IMR-90 (cell line): ENCODE results near the gene NEK6. TPM values are rescaled to one million over a fixed set of nuclear protein-coding genes. Genes with fewer than 3 reads are reported as not detected.

ENCODE experiments used
- ATAC-seq: fragments of 200-7000 bp; cut with Tn5 transposase; 2 replicates; pipeline ENCODE4 v1.9.1; 2020; ENCODE audit warnings: low read depth, mild to moderate bottlenecking, moderate library complexity
- BruUV-seq: library from RNA; stranded (reverse); fragments of 400-500 nt; replicated peaks from 2 replicates; lab custom pipeline; 2021; lab: Mats Ljungman, UMichigan
- CTCF ChIA-PET: fragments of 300-600 bp; formaldehyde crosslinking; extraction: SDS; loops from one replicate; lab custom pipeline; 2021; ENCODE audit warnings: antibody characterized with exemption; lab: Yijun Ruan, JAX
- POLR2A ChIA-PET: fragments of 300-600 bp; sonication (Branson Sonifier 250); formaldehyde crosslinking; loops from one replicate; lab custom pipeline; 2022; ENCODE audit warnings: antibody characterized with exemption; ENCODE audit not compliant: unreplicated experiment; lab: Charles Lee
- DNase-seq: peaks from one replicate; pipeline ENCODE4 v3.0.0; 2013
- H2AFZ ChIP-seq: replicated peaks from 2 replicates; pipeline ENCODE3; 2013; ENCODE audit warnings: low read length, mild to moderate bottlenecking; ENCODE audit not compliant: poor library complexity
- H2AK5ac ChIP-seq: 2 replicates; pipeline ENCODE4 v1.6.1; 2013; ENCODE audit warnings: low read depth, low read length, inconsistent platforms
- H2AK9ac ChIP-seq: replicated peaks from 2 replicates; pipeline ENCODE3; 2013; ENCODE audit warnings: mild to moderate bottlenecking, low read depth, low read length, moderate library complexity; ENCODE audit not compliant: poor library complexity
- H2BK120ac ChIP-seq: 2 replicates; pipeline ENCODE4 v1.6.1; 2013; ENCODE audit warnings: low read depth, low read length, inconsistent platforms
- H2BK15ac ChIP-seq: 3 replicates; pipeline ENCODE4 v1.6.1; 2013; ENCODE audit warnings: low read depth, low read length, inconsistent platforms
- H2BK20ac ChIP-seq: 2 replicates; pipeline ENCODE4 v1.6.1; 2013; ENCODE audit warnings: low read depth, mild to moderate bottlenecking, inconsistent platforms, low read length, moderate library complexity
- H2BK5ac ChIP-seq: 2 replicates; pipeline ENCODE4 v1.6.1; 2013; ENCODE audit warnings: mild to moderate bottlenecking, low read depth, low read length, inconsistent platforms; ENCODE audit not compliant: poor library complexity, severe bottlenecking
- H3K14ac ChIP-seq: replicated peaks from 2 replicates; pipeline ENCODE4 v1.6.1; 2013; ENCODE audit warnings: low read depth, low read length, inconsistent platforms
- H3K18ac ChIP-seq: 2 replicates; pipeline ENCODE4 v1.6.1; 2013; ENCODE audit warnings: low read depth, low read length, control low read depth
- H3K23ac ChIP-seq: 2 replicates; pipeline ENCODE4 v1.6.1; 2013; ENCODE audit warnings: low read depth, low read length, inconsistent platforms
- H3K27ac ChIP-seq: 2 replicates; pipeline ENCODE4 v1.5.1; 2013; ENCODE audit warnings: mild to moderate bottlenecking, control low read depth, low read length; ENCODE audit not compliant: insufficient read depth
- H3K27me3 ChIP-seq: 2 replicates; pipeline ENCODE4 v1.6.1; 2013; ENCODE audit warnings: low read length; ENCODE audit not compliant: control insufficient read depth, insufficient read depth
- H3K36me3 ChIP-seq: 2 replicates; pipeline ENCODE4 v1.6.1; 2013; ENCODE audit warnings: low read length, mixed read lengths; ENCODE audit not compliant: control insufficient read depth, insufficient read depth
- H3K4ac ChIP-seq: 2 replicates; pipeline ENCODE4 v1.6.1; 2013; ENCODE audit warnings: low read depth, low read length, inconsistent platforms
- H3K4me1 ChIP-seq: 2 replicates; pipeline ENCODE4 v1.6.1; 2013; ENCODE audit warnings: low read length, mixed read lengths; ENCODE audit not compliant: control insufficient read depth, insufficient read depth
- H3K4me2 ChIP-seq: 2 replicates; pipeline ENCODE4 v1.6.1; 2013; ENCODE audit warnings: low read depth, mild to moderate bottlenecking, control low read depth, low read length, moderate library complexity
- H3K4me3 ChIP-seq: 2 replicates; pipeline ENCODE4 v1.5.1; 2013; ENCODE audit warnings: low read depth, mild to moderate bottlenecking, control low read depth, low read length, moderate library complexity; ENCODE audit not compliant: insufficient read depth
- H3K56ac ChIP-seq: 2 replicates; pipeline ENCODE4 v1.6.1; 2013; ENCODE audit warnings: low read length, inconsistent platforms; ENCODE audit not compliant: insufficient read depth; ENCODE audit errors: extremely low read depth
- H3K79me1 ChIP-seq, 2 experiments: 2 replicates each; pipeline ENCODE4 v1.6.1; 2013; ENCODE audit warnings: low read length in 2 of 2, inconsistent platforms in 1 of 2, low read depth in 1 of 2
- H3K9ac ChIP-seq: 2 replicates; pipeline ENCODE4 v1.6.1; 2013; ENCODE audit warnings: low read depth, low read length, control low read depth
- H3K9me1 ChIP-seq: 2 replicates; pipeline ENCODE4 v1.6.1; 2013; ENCODE audit warnings: low read length, inconsistent platforms; ENCODE audit not compliant: insufficient read depth
- H3K9me3 ChIP-seq: 2 replicates; pipeline ENCODE4 v1.6.1; 2013; ENCODE audit warnings: low read length; ENCODE audit not compliant: control insufficient read depth, insufficient read depth
- H4K20me1 ChIP-seq: 2 replicates; pipeline ENCODE4 v1.6.1; 2013; ENCODE audit warnings: low read length, inconsistent platforms; ENCODE audit not compliant: insufficient read depth
- H4K5ac ChIP-seq: 2 replicates; pipeline ENCODE4 v1.6.1; 2013; ENCODE audit warnings: mild to moderate bottlenecking, low read depth, low read length, control low read depth
- H4K8ac ChIP-seq, 2 experiments: 2 replicates each; pipeline ENCODE4 v1.6.1; 2013; ENCODE audit warnings: low read depth in 2 of 2, low read length in 2 of 2, control low read depth in 1 of 2, inconsistent platforms in 1 of 2
- H4K91ac ChIP-seq: 2 replicates; pipeline ENCODE4 v1.6.1; 2013; ENCODE audit warnings: low read depth, low read length, inconsistent platforms; ENCODE audit not compliant: insufficient read depth
- MAFK ChIP-seq: IDR thresholded peaks from 2 replicates; pipeline ENCODE4 v1.6.1; 2012; ENCODE audit warnings: low read depth, low read length, improper control_type of control experiment
- NFE2L2 ChIP-seq: fragments of 150-350 bp; IDR thresholded peaks from 2 replicates; pipeline ENCODE4 v1.6.1; 2016; ENCODE audit warnings: low read depth, mild to moderate bottlenecking, low read length
- RFX5 ChIP-seq: IDR thresholded peaks from 2 replicates; pipeline ENCODE4 v1.8.0; 2012; ENCODE audit warnings: low read depth, mild to moderate bottlenecking, low read length, moderate library complexity
- WGBS, 2 experiments: methylation state at CpG; one replicate each; pipeline versions ENCODE4 v1.1.5 to v1.1.7; 2013; ENCODE audit warnings: missing lambda C conversion rate in 2 of 2; ENCODE audit not compliant: insufficient read length in 1 of 2; ENCODE audit errors: extremely low coverage in 2 of 2; 5-methylcytosine and 5-hydroxymethylcytosine counted together
- dilution Hi-C: fragments of 300-500 bp; cut with HindIII; formaldehyde crosslinking; loops from one replicate; pipeline ENCODE4 v1.14.3; 2018; ENCODE audit warnings: low sequenced_read_pairs; ENCODE audit not compliant: unreplicated experiment
- in situ Hi-C: fragments of 300-500 bp; cut with MboI; formaldehyde crosslinking; loops from 3 replicates; pipeline ENCODE4 v1.14.3; 2019; ENCODE audit warnings: low sequenced_read_pairs, inconsistent platforms, mixed read lengths
- intact Hi-C: fragments of 100-400 bp; cut with micrococcal nuclease; formaldehyde crosslinking; loops from 2 replicates; pipeline ENCODE4 v1.10.0; 2022
- polyA plus RNA-seq, 3 experiments: library from polyadenylated mRNA; depleted of rRNA; stranded (reverse); fragments of >200 nt; gene quantifications; 2 replicates each; pipeline ENCODE4 v1.2.3, GENCODE V29; 2012; ENCODE audit warnings: low replicate concordance in 1 of 3
- total RNA-seq: library from RNA; depleted of rRNA; stranded (reverse); fragments of >200 nt; gene quantifications from 2 replicates; pipeline ENCODE4 v1.2.3, GENCODE V29; 2012

NEK6 gene
- total and polyA plus RNA-seq, 2 of the 4 experiments (the other 2 are of a cell fraction): 79.9 to 112 TPM

GRCh38 chr9:124278054-124278540 lies 20.3 kb downstream of the NEK6 start:
- peak overlapping the region; percentile 33; the same call in 1 of the 2 replicates for H3K27ac ChIP-seq
- no TSS peak for BruUV-seq

More at GRCh38 chr9:124278054-124278540, 20.3 kb downstream of the NEK6 start:
- ChIA-PET CTCF (no interaction called here), POLR2A (no interaction called here)
- Histone ChIP-seq H2AFZ (peak overlapping the region; percentile 40), H3K4ac (peak overlapping the region; percentile 50), H3K27me3 (no peaks in the 10 kb centered on the region), H3K9me3 (no peaks in the 10 kb centered on the region), H2BK120ac (no peak overlapping the region), H3K18ac (no peak overlapping the region), H3K9ac (no peak overlapping the region), H3K56ac (no peak overlapping the region), H3K4me2 (no peak overlapping the region), H4K20me1 (peaks cover 83% of the 10 kb centered on the region), H3K79me1 (peaks cover 17 to 91% of the 10 kb centered on the region in 2 experiments; a peak in 3 of 4 replicates), H3K36me3 (peaks cover 18% of the 10 kb centered on the region), H2AK5ac (peak overlapping the region; percentile 75), H4K8ac (peak overlapping the region in 1 of 2 experiments; percentile 51; a peak in 1 of 4 replicates), H3K14ac (peak overlapping the region; percentile 31; the same call in 1 of the 2 replicates), H2AK9ac (peak overlapping the region; percentile 61), H2BK20ac (peak overlapping the region; percentile 10; the same call in 1 of the 2 replicates), H2BK15ac (peak overlapping the region; percentile 50; the same call in 1 of the 3 replicates), H3K4me3 (no peak overlapping the region), H3K9me1 (peaks cover 57% of the 10 kb centered on the region), H4K91ac (peak overlapping the region; percentile 39), H4K5ac (0 out of 2 replicates have a peak overlapping the region, but pooled peaks have one; percentile 23), H3K4me1 (peaks cover 63% of the 10 kb centered on the region), H3K23ac (0 out of 2 replicates have a peak overlapping the region, but pooled peaks have one; percentile 65), H2BK5ac (no peak overlapping the region)
- no peak for DNase-seq
- ATAC-seq: no peak
- WGBS, 2 experiments: 87% methylated on average over 10 of the region's 18 CpGs; no CpG with 5 or more reads in 1 of the 2 experiments
- peak; percentile 62 for TF ChIP-seq MAFK
- peak; percentile 89 for TF ChIP-seq NFE2L2
- TF ChIP-seq RFX5: no peak
- in situ Hi-C loops: no loop called here
- dilution Hi-C loops: no loop called here
- intact Hi-C loops: no loop called here
